Measurements from ENCODE around the gene GLP1R. TPM values are rescaled to one million over a fixed set of nuclear protein-coding genes. Genes with fewer than 3 reads are reported as not detected.

Gene GLP1R
- total RNA-seq, 1 experiment from 2014 or later: not detected

GRCh38 chr6:39090036-39090435, 41.5 kb downstream of the GLP1R start:
- H4K20me1 ChIP-seq (ENCODE audit: insufficient read depth, low read depth, low read length): no peaks in the 10 kb centered on the region
- H3K4me2 ChIP-seq (ENCODE audit: low read depth, low read length, poor library complexity, severe bottlenecking): no peak overlapping the region
- no peak overlapping the region for H3K27ac ChIP-seq (ENCODE audit: low read length)
- H3K36me3 ChIP-seq (ENCODE audit: insufficient read depth, low read length): no peaks in the 10 kb centered on the region
- H3K9me2 ChIP-seq (replicated peaks; ENCODE audit: insufficient read depth, low read length): no peaks in the 10 kb centered on the region
- DNase-seq: no peak
- no peaks in the 10 kb centered on the region for H3K9me3 ChIP-seq (ENCODE audit: low read length)
- no peaks in the 10 kb centered on the region for H3K4me1 ChIP-seq (ENCODE audit: low read length)
- no peak overlapping the region for H2AFZ ChIP-seq (ENCODE audit: low read length)
- H3K79me2 ChIP-seq (ENCODE audit: low read length): no peaks in the 10 kb centered on the region
- no peak overlapping the region for H3K9ac ChIP-seq (ENCODE audit: low read length)
- no peaks in the 10 kb centered on the region for H3K27me3 ChIP-seq (ENCODE audit: low read length)
- H3K4me3 ChIP-seq (ENCODE audit: low read length): no peak overlapping the region

GRCh38 chr6:39091220-39091619, 42.6 kb downstream of the GLP1R start:
- Histone ChIP-seq H3K4me2 (ENCODE audit: low read depth, low read length, poor library complexity, severe bottlenecking) (no peak overlapping the region), H4K20me1 (ENCODE audit: insufficient read depth, low read depth, low read length) (no peaks in the 10 kb centered on the region), H3K4me3 (ENCODE audit: low read length) (no peak overlapping the region), H3K79me2 (ENCODE audit: low read length) (no peaks in the 10 kb centered on the region), H3K27ac (ENCODE audit: low read length) (no peak overlapping the region), H2AFZ (ENCODE audit: low read length) (no peak overlapping the region), H3K9me2 (replicated peaks; ENCODE audit: insufficient read depth, low read length) (no peaks in the 10 kb centered on the region), H3K27me3 (ENCODE audit: low read length) (no peaks in the 10 kb centered on the region), H3K4me1 (ENCODE audit: low read length) (no peaks in the 10 kb centered on the region), H3K36me3 (ENCODE audit: insufficient read depth, low read length) (no peaks in the 10 kb centered on the region), H3K9me3 (ENCODE audit: low read length) (no peaks in the 10 kb centered on the region), H3K9ac (ENCODE audit: low read length) (no peak overlapping the region)
- no peak for DNase-seq

- H3K36me3 ChIP-seq (ENCODE audit: insufficient read depth, low read length): no peaks in the 10 kb centered on the region
- H3K4me2 ChIP-seq (ENCODE audit: low read depth, low read length, poor library complexity, severe bottlenecking): no peak overlapping the region
- no peaks in the 10 kb centered on the region for H3K9me3 ChIP-seq (ENCODE audit: low read length)
- no peaks in the 10 kb centered on the region for H3K4me1 ChIP-seq (ENCODE audit: low read length)
- no peaks in the 10 kb centered on the region for H3K27me3 ChIP-seq (ENCODE audit: low read length)
- no peaks in the 10 kb centered on the region for H3K9me2 ChIP-seq (replicated peaks; ENCODE audit: insufficient read depth, low read length)
- DNase-seq: peak; percentile 52
- no peak overlapping the region for H3K27ac ChIP-seq (ENCODE audit: low read length)
- H3K79me2 ChIP-seq (ENCODE audit: low read length): no peaks in the 10 kb centered on the region
- no peak overlapping the region for H3K9ac ChIP-seq (ENCODE audit: low read length)
- no peak overlapping the region for H2AFZ ChIP-seq (ENCODE audit: low read length)
- no peak overlapping the region for H3K4me3 ChIP-seq (ENCODE audit: low read length)
- H4K20me1 ChIP-seq (ENCODE audit: insufficient read depth, low read depth, low read length): no peaks in the 10 kb centered on the region
Measured at GRCh38 chr6:39092124-39092523, 43.5 kb downstream of the GLP1R start.

- Histone ChIP-seq H3K27ac (ENCODE audit: low read length) (no peak overlapping the region), H3K9ac (ENCODE audit: low read length) (no peak overlapping the region), H4K20me1 (ENCODE audit: insufficient read depth, low read depth, low read length) (no peaks in the 10 kb centered on the region), H3K4me1 (ENCODE audit: low read length) (no peaks in the 10 kb centered on the region), H3K27me3 (ENCODE audit: low read length) (no peaks in the 10 kb centered on the region), H3K79me2 (ENCODE audit: low read length) (no peaks in the 10 kb centered on the region), H3K4me2 (ENCODE audit: low read depth, low read length, poor library complexity, severe bottlenecking) (no peak overlapping the region), H3K9me3 (ENCODE audit: low read length) (no peaks in the 10 kb centered on the region), H3K36me3 (ENCODE audit: insufficient read depth, low read length) (no peaks in the 10 kb centered on the region), H2AFZ (ENCODE audit: low read length) (no peak overlapping the region), H3K9me2 (replicated peaks; ENCODE audit: insufficient read depth, low read length) (no peaks in the 10 kb centered on the region), H3K4me3 (ENCODE audit: low read length) (no peak overlapping the region)
- no peak for DNase-seq
Measured at GRCh38 chr6:39093149-39093708, 44.6 kb downstream of the GLP1R start.

- Histone ChIP-seq H3K9me3 (ENCODE audit: low read length) (no peaks in the 10 kb centered on the region), H3K9ac (ENCODE audit: low read length) (no peak overlapping the region), H3K4me2 (ENCODE audit: low read depth, low read length, poor library complexity, severe bottlenecking) (no peak overlapping the region), H3K27me3 (ENCODE audit: low read length) (no peaks in the 10 kb centered on the region), H4K20me1 (ENCODE audit: insufficient read depth, low read depth, low read length) (no peaks in the 10 kb centered on the region), H3K9me2 (replicated peaks; ENCODE audit: insufficient read depth, low read length) (no peaks in the 10 kb centered on the region), H3K27ac (ENCODE audit: low read length) (no peak overlapping the region), H3K4me3 (ENCODE audit: low read length) (no peak overlapping the region), H3K36me3 (ENCODE audit: insufficient read depth, low read length) (no peaks in the 10 kb centered on the region), H3K4me1 (ENCODE audit: low read length) (no peaks in the 10 kb centered on the region), H3K79me2 (ENCODE audit: low read length) (no peaks in the 10 kb centered on the region), H2AFZ (ENCODE audit: low read length) (no peak overlapping the region)
- DNase-seq: no peak
Measured at GRCh38 chr6:39095578-39095977, 47.0 kb downstream of the GLP1R start.

- 0 out of 2 replicates have a peak, but pooled peaks cover 3% of the 10 kb centered on the region for H4K20me1 ChIP-seq (ENCODE audit: insufficient read depth, low read depth, low read length)
Measured at GRCh38 chr6:39100358-39100757, 51.8 kb downstream of the GLP1R start.

GRCh38 chr6:39102071-39102820, 53.7 kb downstream of the GLP1R start:
- H3K4me2 ChIP-seq (ENCODE audit: low read depth, low read length, poor library complexity, severe bottlenecking): no peak overlapping the region
- peak; percentile 83 for DNase-seq
- H3K9ac ChIP-seq (ENCODE audit: low read length): no peak overlapping the region
- no peak overlapping the region for H3K27ac ChIP-seq (ENCODE audit: low read length)
- H2AFZ ChIP-seq (ENCODE audit: low read length): no peak overlapping the region
- no peaks in the 10 kb centered on the region for H3K9me3 ChIP-seq (ENCODE audit: low read length)
- H3K4me1 ChIP-seq (ENCODE audit: low read length): no peaks in the 10 kb centered on the region
- no peaks in the 10 kb centered on the region for H3K36me3 ChIP-seq (ENCODE audit: insufficient read depth, low read length)
- no peaks in the 10 kb centered on the region for H3K27me3 ChIP-seq (ENCODE audit: low read length)
- H3K79me2 ChIP-seq (ENCODE audit: low read length): no peaks in the 10 kb centered on the region
- no peak overlapping the region for H3K4me3 ChIP-seq (ENCODE audit: low read length)
- H3K9me2 ChIP-seq (replicated peaks; ENCODE audit: insufficient read depth, low read length): no peaks in the 10 kb centered on the region
- peaks cover 5% of the 10 kb centered on the region; the same call in 1 of the 2 replicates for H4K20me1 ChIP-seq (ENCODE audit: insufficient read depth, low read depth, low read length)

More at GRCh38 chr6:39100358-39100757, 51.8 kb downstream of the GLP1R start:
- Histone ChIP-seq H3K4me2 (ENCODE audit: low read depth, low read length, poor library complexity, severe bottlenecking) (no peak overlapping the region), H3K9ac (ENCODE audit: low read length) (no peak overlapping the region), H2AFZ (ENCODE audit: low read length) (no peak overlapping the region), H3K79me2 (ENCODE audit: low read length) (no peaks in the 10 kb centered on the region), H3K4me3 (ENCODE audit: low read length) (no peak overlapping the region), H3K4me1 (ENCODE audit: low read length) (no peaks in the 10 kb centered on the region), H3K27ac (ENCODE audit: low read length) (no peak overlapping the region), H3K9me3 (ENCODE audit: low read length) (no peaks in the 10 kb centered on the region), H3K9me2 (replicated peaks; ENCODE audit: insufficient read depth, low read length) (no peaks in the 10 kb centered on the region), H3K27me3 (ENCODE audit: low read length) (no peaks in the 10 kb centered on the region), H3K36me3 (ENCODE audit: insufficient read depth, low read length) (no peaks in the 10 kb centered on the region)
- peak; percentile 40 for DNase-seq

GRCh38 chr6:39102821-39103136, 54.2 kb downstream of the GLP1R start:
- no peaks in the 10 kb centered on the region for H3K9me2 ChIP-seq (replicated peaks; ENCODE audit: insufficient read depth, low read length)

More at GRCh38 chr6:39102821-39103136, 54.2 kb downstream of the GLP1R start:
- Histone ChIP-seq H3K9me3 (ENCODE audit: low read length) (no peaks in the 10 kb centered on the region), H3K36me3 (ENCODE audit: insufficient read depth, low read length) (no peaks in the 10 kb centered on the region), H3K4me1 (ENCODE audit: low read length) (no peaks in the 10 kb centered on the region), H3K79me2 (ENCODE audit: low read length) (no peaks in the 10 kb centered on the region), H3K27me3 (ENCODE audit: low read length) (no peaks in the 10 kb centered on the region), H2AFZ (ENCODE audit: low read length) (no peak overlapping the region), H3K4me2 (ENCODE audit: low read depth, low read length, poor library complexity, severe bottlenecking) (no peak overlapping the region), H3K27ac (ENCODE audit: low read length) (no peak overlapping the region), H4K20me1 (ENCODE audit: insufficient read depth, low read depth, low read length) (peaks cover 9% of the 10 kb centered on the region; the same call in 1 of the 2 replicates), H3K4me3 (ENCODE audit: low read length) (no peak overlapping the region), H3K9ac (ENCODE audit: low read length) (no peak overlapping the region)
- DNase-seq: no peak

Measured in Karpas-422 (cell line).